ENCODE results near the gene COL18A1.

- TF ChIP-seq, protein P1, sequence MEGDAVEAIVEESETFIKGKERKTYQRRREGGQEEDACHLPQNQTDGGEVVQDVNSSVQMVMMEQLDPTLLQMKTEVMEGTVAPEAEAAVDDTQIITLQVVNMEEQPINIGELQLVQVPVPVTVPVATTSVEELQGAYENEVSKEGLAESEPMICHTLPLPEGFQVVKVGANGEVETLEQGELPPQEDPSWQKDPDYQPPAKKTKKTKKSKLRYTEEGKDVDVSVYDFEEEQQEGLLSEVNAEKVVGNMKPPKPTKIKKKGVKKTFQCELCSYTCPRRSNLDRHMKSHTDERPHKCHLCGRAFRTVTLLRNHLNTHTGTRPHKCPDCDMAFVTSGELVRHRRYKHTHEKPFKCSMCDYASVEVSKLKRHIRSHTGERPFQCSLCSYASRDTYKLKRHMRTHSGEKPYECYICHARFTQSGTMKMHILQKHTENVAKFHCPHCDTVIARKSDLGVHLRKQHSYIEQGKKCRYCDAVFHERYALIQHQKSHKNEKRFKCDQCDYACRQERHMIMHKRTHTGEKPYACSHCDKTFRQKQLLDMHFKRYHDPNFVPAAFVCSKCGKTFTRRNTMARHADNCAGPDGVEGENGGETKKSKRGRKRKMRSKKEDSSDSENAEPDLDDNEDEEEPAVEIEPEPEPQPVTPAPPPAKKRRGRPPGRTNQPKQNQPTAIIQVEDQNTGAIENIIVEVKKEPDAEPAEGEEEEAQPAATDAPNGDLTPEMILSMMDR (IDR thresholded peaks at IDR 0.05; ENCODE audit: borderline replicate concordance, extremely low read depth, low read length, poor library complexity, severe bottlenecking): no peak
- TF ChIP-seq EZH2 (IDR thresholded peaks at IDR 0.05; ENCODE audit: borderline replicate concordance, low read depth, low read length, severe bottlenecking): no peak
These were observed 16.2 kb upstream of the COL18A1 start for GRCh38 chr21:45388611-45389296.
